ENCODE measurements around the gene AHCYL1.
"Not testable (repeated sequence)": the region's sequence is repeated elsewhere in the genome, so short reads cannot be mapped to it uniquely, and the experiment has no call there.

The AHCYL1 gene

DNA sequence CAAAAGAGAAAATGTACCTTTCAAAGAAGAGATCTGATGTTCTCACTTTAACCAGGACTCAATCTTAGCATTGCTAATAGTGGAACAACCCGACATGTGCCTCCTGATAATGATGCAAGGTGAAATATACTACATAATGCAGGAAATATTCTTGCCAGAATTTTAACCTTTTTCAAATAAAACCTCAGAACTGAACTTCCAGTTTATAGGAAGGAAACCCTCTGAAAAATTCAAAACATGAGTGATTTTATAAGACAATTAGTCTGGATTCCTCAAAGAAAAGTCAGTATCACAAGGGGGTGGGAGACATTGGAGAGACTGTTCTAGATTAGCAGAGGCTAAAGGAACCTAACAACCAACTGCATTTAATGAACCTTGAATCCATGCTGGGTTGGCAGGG is 18.1 kb downstream of the AHCYL1 start:
- DNase-seq = no peak

DNA sequence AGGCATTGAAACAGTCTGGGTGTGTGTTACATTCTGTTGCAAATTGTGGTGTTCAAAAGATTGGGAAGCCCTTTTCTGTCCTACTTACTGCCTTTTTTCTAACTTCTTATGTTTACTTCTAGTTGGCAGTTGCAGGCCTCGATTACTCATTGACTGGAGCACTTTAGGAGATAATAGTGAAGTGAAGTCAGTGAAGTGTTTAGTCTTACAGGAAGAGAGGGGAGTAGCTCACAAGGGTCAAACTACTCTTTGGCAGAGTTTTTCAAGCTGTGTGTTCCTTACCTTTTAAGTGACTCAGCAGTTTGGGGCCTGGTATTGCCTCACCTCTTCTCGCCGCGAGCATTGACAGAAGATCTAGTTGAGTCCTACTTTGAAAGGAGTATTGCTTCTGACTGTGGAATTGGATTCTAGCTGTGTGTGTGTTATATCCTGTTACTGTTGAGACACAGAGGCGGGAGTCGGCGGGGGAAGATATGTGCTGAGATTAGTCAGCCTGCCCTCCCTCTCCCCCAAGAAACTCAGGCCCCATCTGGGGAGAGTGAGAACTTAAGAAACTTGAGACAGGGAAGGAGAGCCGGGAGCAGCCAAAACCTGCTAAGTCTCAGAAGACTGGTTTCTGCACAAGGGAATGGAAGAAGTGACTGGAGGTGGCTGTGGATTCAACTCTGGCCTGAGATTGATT is 19.3 kb downstream of the AHCYL1 start:
- peak; percentile 72 for DNase-seq

DNA sequence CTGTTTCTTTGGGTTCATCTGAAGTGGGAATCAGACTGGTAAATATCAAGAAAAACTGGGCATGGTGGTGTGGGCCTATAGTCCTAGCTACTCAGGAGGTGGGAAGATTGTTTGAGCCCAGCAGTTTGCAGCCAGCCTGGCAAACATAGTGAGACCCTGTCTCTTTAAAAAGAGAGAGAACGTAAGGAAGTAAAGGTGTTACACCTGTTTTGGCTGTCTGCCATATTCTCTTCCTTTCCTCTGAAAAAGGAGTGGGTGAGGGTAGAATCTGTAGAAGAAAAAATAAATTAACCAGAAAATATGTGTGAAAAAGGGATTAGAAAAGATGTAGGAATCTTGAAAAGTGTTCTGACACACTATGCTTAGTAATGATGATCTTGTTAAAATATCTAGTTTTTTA is 20.0 kb downstream of the AHCYL1 start:
- DNase-seq = no peak

DNA sequence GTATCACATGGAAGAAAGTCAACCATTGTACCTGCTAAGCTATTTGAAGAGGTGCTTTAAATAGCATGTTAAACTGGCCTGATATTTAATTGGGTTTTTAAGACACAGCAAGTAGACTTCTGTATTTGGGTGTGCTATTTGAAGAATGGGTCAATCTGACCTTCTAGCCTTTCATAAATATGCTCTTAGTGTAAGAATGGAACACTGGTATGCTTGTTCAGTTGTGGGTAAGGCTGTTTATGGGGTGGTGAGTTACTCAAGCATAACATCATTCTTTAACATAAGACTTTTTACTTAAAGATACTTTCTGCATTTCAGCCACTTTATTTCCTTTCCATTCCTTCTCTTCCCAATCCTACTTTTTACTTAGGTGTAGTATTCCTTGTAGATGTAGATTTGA is 21.4 kb downstream of the AHCYL1 start:
- DNase-seq = no peak

DNA sequence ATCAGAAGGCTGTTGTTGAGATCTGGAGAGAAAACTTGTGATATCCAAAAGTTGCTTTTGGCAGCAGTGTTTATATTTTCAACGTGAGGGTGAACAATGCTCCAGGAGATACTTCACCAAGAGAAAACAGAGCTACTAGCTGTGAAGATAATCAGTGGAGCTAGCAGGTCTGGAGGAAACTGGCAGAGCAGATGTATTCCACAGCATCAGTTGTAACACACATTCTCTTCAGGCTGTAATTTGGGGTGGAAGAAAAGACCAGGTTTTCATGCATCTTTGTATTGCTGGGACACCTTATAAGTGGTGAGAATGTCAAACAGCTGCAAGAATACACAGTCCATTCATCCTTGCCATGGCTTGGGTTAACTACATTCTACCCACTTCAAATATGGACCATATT is 22.0 kb downstream of the AHCYL1 start:
- no peak for DNase-seq

DNA sequence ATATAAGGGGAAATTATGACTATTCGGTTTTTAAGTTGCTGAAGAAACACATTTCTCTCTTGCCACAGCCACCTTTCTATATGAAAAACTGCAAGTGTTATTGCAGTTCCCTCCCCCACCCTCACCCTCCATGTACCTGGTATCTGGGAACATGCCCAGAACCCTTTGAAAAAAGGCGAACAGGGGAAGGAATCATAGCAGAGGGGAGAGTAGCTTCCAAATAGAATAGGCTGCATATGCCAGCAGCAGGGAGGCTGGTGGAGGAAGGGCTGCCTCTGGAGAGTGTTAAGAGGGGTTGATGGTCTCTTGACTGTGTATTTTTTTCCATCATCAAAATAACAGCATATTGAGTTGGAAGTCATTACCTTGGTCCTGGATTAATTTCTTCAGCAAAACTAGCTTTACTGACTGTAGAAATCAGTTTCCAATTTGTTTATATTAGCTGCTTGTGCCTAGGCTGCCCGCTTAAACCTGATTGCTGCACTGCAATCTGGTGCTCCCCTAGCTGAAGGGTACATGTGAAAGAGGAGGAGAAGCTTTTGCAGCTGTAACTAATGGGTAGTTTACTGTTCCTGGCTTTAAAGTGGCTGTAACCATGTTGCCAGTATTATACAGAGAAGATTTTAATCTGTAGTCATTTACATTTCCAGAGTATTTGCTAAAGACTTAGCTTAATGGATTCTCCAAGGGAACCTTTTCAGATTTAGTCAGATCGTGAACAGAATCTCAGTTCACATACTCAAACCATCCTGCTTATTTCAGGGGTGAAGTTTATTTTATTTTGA is 22.7 kb downstream of the AHCYL1 start:
- DNase-seq = no peak

DNA sequence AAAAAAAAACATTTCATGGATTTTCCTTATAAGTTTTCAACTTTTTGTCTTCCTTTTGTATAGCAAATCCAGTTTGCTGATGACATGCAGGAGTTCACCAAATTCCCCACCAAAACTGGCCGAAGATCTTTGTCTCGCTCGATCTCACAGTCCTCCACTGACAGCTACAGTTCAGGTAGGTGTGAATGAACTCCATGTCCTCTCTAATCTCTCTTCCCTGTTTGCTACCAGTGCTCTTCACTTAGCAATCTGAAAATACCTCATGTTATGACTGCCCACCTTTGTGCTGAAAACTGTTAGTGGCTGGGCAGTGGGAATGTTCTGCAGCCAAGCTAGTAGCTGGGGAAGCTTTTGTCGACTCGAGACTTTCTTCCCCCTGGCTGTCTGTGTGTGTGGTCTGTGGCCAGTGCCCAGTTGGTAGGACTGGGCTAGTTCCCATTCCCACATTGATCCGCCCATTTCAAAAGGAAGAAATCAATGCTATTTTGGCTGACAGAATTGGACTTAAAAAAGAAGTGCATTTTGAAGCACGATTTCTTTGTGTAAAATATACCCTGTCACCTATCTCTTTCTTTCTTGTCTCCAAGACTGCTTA is 24.5 kb downstream of the AHCYL1 start:
- DNase-seq = no peak

DNA sequence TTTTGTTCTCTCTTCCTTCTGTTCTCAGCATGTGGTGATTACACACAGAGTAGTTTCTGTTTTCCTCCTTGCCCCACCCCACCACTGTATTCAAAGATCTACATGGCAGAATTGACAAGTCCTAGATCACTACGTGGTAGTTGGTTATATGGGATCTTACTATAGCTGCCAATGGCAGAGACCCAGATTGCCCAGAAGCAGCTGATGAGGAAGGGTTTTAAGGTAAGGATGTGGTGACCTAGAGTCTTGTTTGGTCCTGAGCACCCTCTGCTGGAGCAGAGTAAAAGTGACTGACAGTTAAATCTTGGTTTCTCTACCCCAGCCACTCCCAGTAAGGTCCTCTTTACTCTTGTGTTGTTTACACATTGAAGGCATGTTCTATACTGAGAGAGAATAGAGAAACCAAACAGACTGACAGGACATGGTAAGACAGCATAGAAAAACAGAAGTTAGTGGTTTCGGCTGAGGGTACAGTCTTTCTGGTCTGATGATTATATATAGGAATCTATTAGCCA is 27.0 kb downstream of the AHCYL1 start:
- peak; percentile 64 for DNase-seq

DNA sequence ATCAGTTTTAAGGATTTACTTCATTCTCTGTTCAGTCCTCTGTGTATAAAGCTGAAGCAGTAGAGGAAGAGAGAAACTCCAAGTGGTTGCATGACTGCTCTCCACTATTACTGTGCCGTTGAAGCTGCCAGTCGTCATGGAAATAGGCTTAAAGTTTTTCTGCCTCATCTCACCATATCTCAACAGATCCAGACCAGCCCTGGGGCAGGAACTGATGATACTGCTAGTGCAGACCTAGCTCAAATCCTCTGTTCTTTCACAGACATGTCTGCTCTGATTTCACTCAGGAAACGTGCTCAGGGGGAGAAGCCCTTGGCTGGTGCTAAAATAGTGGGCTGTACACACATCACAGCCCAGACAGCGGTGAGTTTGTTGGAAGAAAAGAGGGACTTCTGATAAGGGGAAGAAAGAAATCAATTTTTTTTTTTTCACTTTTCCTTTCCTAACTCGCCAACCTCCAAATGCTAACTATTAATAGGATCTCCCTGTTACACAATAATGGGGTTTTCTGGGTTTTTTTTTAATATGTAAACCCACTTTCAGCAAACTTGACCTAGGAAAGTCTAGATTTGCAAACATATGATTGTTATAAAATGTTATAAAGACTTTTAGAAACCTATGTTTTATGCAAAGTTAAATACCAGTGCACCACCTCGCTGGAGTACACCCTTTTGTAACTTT is 27.7 kb downstream of the AHCYL1 start:
- no peak for DNase-seq

DNA sequence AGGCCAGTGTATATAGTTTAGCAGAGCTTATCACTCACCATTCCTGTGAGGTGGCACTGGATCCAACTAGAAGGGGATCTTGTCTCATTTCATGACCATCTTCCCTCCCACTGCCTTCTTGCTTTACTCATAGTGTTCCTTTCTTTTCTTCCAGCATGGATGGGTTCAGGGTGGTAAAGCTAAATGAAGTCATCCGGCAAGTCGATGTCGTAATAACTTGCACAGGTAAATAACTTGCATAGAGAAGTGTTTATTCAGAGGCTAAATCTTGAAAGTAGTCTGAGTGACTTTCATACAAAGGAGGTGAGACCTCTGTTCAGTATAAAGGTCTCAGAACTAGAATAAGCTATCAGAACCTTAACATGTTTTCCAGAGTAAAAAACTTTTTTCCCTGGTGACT is 33.2 kb downstream of the AHCYL1 start:
- no peak for DNase-seq

DNA sequence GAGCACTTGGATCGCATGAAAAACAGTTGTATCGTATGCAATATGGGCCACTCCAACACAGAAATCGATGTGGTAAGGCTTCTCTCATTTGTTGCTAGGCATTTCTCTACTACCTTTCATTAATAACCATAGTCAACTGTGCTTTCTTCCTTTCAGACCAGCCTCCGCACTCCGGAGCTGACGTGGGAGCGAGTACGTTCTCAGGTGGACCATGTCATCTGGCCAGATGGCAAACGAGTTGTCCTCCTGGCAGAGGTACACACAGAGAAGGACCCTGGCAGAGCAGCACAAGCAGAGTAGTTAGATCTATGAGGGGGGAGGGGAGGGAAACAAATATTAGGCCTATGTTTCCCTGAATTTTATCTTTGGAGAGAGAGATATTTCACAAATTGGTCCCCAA is 33.8 kb downstream of the AHCYL1 start:
- no peak for DNase-seq

DNA sequence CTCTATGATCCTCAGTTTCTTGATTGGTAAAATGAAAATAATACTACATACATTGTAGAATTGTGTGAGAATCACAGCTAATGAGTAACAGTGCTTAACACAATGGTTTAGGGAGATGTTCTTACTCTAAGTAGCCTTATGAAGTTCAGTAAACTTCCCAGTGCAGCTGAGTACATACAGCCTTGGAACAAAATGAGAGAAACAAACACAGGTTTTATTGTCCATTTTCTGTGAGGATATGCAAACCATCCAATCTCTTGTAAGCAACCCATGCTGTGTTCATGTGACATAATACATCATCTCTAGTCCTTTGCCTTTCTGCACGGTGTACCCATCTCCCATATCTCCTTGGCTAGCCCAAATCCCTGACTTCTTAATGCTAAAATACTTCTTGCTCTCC is 35.2 kb downstream of the AHCYL1 start:
- no peak for DNase-seq

DNA sequence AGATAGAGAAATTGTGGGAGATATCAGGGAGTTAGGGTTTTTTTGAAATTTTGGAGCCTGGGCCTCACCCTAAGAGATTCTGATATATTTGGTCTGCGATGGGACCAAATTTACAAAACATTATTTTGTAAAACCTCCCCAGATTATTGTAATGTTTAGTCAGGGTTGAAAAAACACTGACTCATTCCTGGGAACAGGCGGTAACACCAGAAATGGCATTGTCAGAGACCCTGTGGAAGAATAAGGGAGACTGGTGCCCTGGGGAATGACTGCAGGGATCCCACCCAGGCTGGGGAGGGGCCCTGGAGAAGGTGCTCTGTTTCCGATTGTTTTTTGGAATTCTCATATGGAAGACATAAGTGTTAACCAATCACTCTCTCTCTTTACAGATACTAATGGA is 36.7 kb downstream of the AHCYL1 start:
- DNase-seq = no peak

DNA sequence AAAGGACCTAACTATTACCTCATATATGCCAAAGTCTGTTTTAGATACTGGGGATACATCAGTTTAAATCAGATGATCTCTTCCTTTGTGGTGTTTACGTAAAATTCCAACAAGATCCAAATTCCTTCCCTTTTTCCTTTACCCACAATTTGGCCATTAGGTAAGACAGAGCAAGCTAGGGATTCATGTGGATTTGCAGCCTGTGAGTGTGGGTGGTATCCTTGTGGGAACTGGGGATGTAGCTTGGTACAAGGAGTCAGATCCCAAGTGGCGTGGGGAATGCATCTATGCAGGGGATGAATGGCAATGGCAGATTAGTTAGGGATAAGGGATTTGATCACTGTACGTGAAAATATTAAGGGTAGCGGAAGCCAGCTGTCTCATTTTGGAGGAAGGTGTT is 40.0 kb downstream of the AHCYL1 start:
- no peak for DNase-seq

DNA sequence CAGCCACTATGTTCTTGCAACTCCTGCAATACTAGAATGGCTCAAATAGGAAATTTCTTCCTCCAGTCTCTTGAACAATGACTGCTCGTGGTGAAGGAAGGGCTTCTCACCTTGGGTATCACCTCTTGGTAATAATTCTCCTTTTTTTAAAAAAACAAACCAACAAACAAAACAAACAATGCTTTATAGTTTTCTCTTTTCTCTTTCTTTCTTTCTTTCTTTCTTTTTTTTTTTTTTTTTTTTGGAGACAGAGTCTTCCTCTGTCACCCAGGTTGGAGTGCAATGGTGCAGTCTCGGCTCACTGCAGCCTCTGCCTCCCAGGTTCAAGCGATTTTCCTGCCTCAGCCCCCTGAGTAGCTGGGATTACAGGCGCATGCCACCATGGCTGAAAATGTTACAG is 46.1 kb downstream of the AHCYL1 start:
- DNase-seq = not testable (repeated sequence)

DNA sequence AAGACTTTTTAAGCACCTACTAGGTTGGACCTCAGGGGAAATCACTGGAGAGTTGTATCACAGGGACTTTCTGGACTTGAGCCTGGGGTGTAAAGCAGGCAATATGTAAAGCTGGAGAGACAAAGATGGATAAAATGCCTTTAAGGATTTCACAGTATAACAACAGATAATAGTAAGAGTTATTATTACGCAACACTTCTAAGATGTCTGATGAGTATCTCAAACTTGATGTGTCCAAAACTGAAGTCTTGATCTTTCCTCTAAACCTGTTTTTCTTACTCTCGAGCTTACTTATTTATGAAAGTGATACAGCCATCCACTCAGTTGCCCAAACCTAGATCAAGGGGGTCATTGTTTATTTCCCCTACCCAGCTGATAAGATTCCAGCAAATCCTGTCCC is 47.8 kb downstream of the AHCYL1 start:
- no peak for DNase-seq

DNA sequence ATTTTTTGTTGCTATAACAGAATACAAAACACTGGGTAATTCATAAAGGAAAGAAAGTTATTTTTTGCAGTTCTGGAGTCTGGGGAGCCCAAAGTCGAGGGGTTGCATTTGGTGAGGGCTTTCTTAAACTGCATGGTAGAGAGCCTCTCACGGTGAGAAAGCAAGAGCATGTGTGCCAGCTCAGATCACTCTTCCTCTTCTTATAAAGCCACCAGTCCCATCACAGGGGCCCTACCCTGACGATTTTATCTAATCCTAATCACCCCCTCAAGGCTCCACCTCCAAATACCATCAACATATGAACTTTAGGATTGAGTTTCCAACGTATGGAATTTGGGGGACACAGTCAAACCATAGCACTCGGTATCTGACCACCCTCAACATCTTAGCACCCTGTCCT is 48.9 kb downstream of the AHCYL1 start:
- DNase-seq = no peak

DNA sequence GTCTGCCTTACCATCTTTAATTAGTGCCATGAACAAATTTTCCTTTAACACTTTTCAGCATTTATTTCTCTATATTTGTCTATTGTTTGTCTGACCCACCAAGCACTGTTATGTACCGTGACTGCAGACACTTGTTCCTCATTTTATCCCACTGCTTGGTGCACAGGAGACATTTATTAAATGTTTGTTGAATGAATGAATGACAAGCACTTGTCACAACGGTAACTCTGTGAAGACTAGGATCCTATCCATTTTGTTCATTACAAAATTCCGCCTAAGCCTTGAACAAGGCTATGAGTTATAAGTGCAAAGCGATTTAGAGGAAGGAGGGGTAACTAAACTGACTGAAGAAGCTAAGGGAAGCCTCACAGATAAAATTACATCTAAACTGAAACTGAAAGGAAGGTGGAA is 49.5 kb downstream of the AHCYL1 start:
- no peak for DNase-seq

DNA sequence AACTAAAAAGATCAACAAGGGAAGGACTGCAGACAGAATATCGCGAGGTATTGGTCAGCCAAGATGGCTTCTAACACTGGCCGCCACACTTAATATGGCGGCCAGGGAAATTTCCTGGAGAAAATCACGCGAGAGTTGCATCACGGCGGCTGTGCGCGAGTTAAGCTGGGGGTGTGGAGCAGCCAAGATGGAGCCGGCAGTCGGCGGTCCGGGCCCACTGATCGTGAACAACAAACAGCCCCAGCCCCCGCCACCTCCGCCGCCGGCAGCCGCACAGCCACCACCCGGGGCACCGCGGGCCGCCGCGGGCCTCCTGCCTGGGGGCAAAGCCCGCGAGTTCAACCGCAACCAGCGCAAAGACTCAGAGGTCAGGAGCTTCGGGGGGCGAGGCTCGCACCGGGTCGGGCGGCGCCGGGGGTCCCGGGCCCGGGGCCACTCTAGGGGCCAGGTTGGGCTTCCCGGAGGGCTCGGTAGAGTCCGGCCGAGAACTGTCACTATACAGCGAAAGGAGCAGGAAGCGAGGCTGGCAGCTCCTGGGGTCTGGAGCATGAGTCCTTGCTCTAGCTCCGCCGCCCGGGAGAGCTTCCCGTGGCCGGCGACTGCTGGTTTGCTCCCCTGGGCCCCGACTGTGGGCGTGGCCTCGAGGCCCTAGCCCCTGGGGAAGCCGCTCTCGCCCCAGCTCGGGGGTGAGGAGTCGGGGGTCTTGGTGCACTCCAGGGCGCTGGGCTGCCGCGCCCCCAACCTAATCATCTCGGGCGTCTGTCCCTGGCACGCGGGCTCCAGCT is 50.1 kb downstream of the AHCYL1 start, which contains the start of gene STRIP1:
STRIP1 (plus strand) TSS at position 174 of the 785 bp plus-strand sequence; CDS start at position 188, 14 bp downstream.
- peak; percentile 96 for DNase-seq

DNA sequence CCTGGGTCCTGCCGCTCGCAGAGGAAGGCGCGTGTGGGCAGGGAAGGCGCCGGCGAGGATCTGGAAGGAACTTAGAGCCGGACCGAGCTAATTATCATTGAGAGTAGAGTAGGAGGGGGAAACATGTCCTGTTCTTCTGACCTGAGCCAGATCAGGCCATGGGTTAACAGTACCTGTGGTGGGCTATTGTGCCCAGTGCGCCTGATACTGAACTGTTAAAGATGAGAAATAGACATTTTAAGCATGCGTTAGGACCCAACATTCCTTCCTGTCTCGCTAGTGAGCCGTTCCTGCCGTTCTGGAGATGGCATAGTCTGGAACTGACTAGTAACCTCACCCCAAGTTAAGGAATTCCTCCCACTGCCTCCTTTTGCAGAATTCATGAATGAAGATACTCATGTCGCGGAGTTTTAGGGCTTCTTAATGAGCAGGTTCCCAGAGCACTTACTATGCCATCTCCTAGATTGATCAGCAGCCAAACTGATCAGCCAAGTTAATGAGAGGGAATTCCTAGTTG is 50.7 kb downstream of the AHCYL1 start:
- DNase-seq = no peak

DNA sequence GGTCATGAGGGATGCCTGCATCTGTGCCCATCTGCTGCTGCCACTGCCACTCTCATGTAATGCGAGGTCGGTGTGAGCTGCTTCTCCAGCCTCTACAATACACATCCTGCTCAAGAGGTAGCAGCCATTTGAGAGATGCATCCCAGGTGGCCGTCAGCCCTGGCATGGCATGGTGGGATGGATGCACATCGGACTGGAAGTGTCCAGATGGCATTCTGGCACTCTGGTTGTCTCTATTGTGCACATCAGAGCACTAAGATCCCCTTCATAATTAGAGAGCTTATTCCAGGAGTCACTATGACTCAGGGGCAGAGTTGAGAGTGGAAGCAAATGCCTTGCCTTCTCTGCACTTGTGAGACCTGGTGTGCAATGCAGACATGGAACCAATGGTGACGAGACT is 53.7 kb downstream of the AHCYL1 start:
- no peak for DNase-seq

DNA sequence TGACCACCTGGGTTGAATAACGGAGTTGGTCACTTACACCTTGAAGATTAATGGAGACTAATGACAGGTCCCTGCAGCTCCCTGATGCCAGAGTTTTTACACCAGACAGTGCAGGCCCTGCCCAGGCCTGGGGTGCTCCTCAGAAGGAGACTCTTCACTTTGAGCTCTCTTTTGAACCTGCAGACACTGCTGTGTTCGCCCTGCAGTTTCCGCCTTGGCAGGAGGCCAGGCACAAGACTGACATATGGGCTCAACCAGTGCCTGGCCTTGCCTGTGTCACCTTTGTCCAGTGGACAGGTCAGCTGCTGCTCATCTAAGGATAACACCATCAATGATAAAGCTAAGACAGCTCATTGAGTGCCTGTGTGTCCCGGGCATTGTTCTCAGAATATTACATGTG is 55.1 kb downstream of the AHCYL1 start:
- no peak for DNase-seq
